ENCODE measurements around the gene TXNDC5. TPM values are rescaled to one million over a fixed set of nuclear protein-coding genes. Genes with fewer than 3 reads are reported as not detected.

Gene TXNDC5
- polyA plus RNA-seq (ENCODE audit: insufficient read length), result 88.1 TPM

- peak; percentile 81 for DNase-seq
Observed at GRCh38 chr6:7910654-7911344, at the start of gene TXNDC5. Gene TXNDC5 (minus strand): TSS chr6:7910788. CDS start chr6:7910776, 12 bp downstream.

GRCh38 chr6:7960141-7960540 is 49.6 kb upstream of the TXNDC5 start:
- DNase-seq, result no peak

- DNase-seq, result no peak
Observed at GRCh38 chr6:7959453-7959852, 48.9 kb upstream of the TXNDC5 start.

GRCh38 chr6:7958464-7958863 is 47.9 kb upstream of the TXNDC5 start:
- DNase-seq, result no peak

GRCh38 chr6:7956257-7956656 is 45.7 kb upstream of the TXNDC5 start:
- DNase-seq, result no peak

- no peak for DNase-seq
Observed at GRCh38 chr6:7954477-7955200, 44.1 kb upstream of the TXNDC5 start.

GRCh38 chr6:7953753-7954152 is 43.2 kb upstream of the TXNDC5 start:
- DNase-seq, result no peak

GRCh38 chr6:7939864-7940228 is 29.3 kb upstream of the TXNDC5 start:
- DNase-seq, result no peak

- DNase-seq, result no peak
Observed at GRCh38 chr6:7939184-7939863, 28.7 kb upstream of the TXNDC5 start.

GRCh38 chr6:7938562-7939183 is 28.1 kb upstream of the TXNDC5 start:
- no peak for DNase-seq

GRCh38 chr6:7933794-7934193 is 23.2 kb upstream of the TXNDC5 start:
- no peak for DNase-seq

GRCh38 chr6:7932625-7933024 is 22.0 kb upstream of the TXNDC5 start:
- no peak for DNase-seq

- no peak for DNase-seq
Observed at GRCh38 chr6:7924867-7925266, 14.3 kb upstream of the TXNDC5 start.

GRCh38 chr6:7922596-7922995 is 12.0 kb upstream of the TXNDC5 start:
- DNase-seq, result no peak

- DNase-seq, result no peak
Observed at GRCh38 chr6:7921632-7922092, 11.1 kb upstream of the TXNDC5 start.

- no peak for DNase-seq
Observed at GRCh38 chr6:7921046-7921445, 10.5 kb upstream of the TXNDC5 start.

GRCh38 chr6:7920425-7920824 is 9.8 kb upstream of the TXNDC5 start:
- DNase-seq, result no peak

- no peak for DNase-seq
Observed at GRCh38 chr6:7919871-7920270, 9.3 kb upstream of the TXNDC5 start.

- no peak for DNase-seq
Observed at GRCh38 chr6:7918403-7918802, 7.8 kb upstream of the TXNDC5 start.

- DNase-seq, result no peak
Observed at GRCh38 chr6:7917729-7918128, 7.1 kb upstream of the TXNDC5 start.

GRCh38 chr6:7916959-7917358 is 6.4 kb upstream of the TXNDC5 start:
- no peak for DNase-seq

- no peak for DNase-seq
Observed at GRCh38 chr6:7914991-7915789, 4.6 kb upstream of the TXNDC5 start.
